OCI-LY1 (cell line): Measurements from ENCODE around the gene ZCCHC14.

Experiments used
- EZH2 ChIP-seq: fragments of 200-600 bp; sonication (generic), shearing (Covaris generic); IDR thresholded peaks from 2 replicates; pipeline ENCODE4 v1.8.0; 2017; ENCODE audit warnings: borderline replicate concordance, mixed run types, mild to moderate bottlenecking, antibody characterized with exemption, low read length, moderate library complexity, mixed read lengths
- TF ChIP-seq, protein P1 (sequence below): fragments of 200-600 bp; sonication (generic), shearing (Covaris generic); IDR thresholded peaks from 2 replicates; pipeline ENCODE4 v1.5.1; 2017; ENCODE audit warnings: mild to moderate bottlenecking, antibody characterized with exemption, low read length, moderate library complexity, mixed read lengths

DNA sequence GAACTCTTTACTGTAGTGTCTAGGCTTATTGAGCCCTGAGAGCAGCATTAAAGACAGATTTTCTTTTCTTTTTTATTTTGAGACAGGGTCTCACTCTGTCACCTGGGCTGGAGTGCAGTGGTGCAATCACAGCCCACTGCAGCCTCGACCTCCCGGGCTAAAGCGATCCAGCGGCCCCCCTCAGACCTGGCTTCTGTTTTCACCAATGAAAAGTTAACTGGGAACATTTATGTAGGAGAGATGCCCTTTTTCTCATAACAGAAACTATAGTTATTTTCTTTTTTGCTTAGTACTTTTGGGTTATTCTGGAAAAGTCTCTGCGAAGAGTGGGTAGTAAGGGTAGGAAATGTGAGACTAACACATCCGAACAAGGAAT lies 99.2 kb downstream of the ZCCHC14 start:
- TF ChIP-seq, protein P1, sequence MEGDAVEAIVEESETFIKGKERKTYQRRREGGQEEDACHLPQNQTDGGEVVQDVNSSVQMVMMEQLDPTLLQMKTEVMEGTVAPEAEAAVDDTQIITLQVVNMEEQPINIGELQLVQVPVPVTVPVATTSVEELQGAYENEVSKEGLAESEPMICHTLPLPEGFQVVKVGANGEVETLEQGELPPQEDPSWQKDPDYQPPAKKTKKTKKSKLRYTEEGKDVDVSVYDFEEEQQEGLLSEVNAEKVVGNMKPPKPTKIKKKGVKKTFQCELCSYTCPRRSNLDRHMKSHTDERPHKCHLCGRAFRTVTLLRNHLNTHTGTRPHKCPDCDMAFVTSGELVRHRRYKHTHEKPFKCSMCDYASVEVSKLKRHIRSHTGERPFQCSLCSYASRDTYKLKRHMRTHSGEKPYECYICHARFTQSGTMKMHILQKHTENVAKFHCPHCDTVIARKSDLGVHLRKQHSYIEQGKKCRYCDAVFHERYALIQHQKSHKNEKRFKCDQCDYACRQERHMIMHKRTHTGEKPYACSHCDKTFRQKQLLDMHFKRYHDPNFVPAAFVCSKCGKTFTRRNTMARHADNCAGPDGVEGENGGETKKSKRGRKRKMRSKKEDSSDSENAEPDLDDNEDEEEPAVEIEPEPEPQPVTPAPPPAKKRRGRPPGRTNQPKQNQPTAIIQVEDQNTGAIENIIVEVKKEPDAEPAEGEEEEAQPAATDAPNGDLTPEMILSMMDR, result no peak
- TF ChIP-seq EZH2, result no peak
